Heart left ventricle (tissue), 16 donors: ENCODE data around the gene AMACR. TPM values are rescaled to one million over a fixed set of nuclear protein-coding genes. Genes with fewer than 3 reads are reported as not detected.

Experiments used
- ATAC-seq, 4 donors: fragments of 200-7000 bp; cut with Tn5 transposase; one replicate each; pipeline ENCODE4 v1.9.1; 2020 to 2022; ENCODE audit warnings: moderate library complexity in 4 of 4, mild to moderate bottlenecking in 3 of 4, moderate number of reproducible peaks in 1 of 4
- DNase-seq, 5 donors: peaks; one replicate each; pipeline ENCODE4 v3.0.0-alpha.2; 2020
- H3K27ac ChIP-seq, 12 donors: fragments of 200-600 bp; sonication (generic) in 4 of 12; one replicate each; pipeline versions ENCODE4 v1.5.0 to v1.8.0; 2016 to 2022; ENCODE audit warnings: mild to moderate bottlenecking in 2 of 12
- H3K27me3 ChIP-seq, 9 donors: fragments of 200-600 bp; sonication (generic) in 2 of 9; one replicate each; pipeline versions ENCODE4 v1.5.1 to v1.8.0; 2016 to 2022; ENCODE audit warnings: mild to moderate bottlenecking in 3 of 9
- H3K36me3 ChIP-seq, 9 donors: fragments of 200-600 bp; sonication (generic) in 2 of 9; one replicate each; pipeline versions ENCODE4 v1.5.0 to v1.8.0; 2018 to 2022; ENCODE audit warnings: mild to moderate bottlenecking in 2 of 9
- H3K4me1 ChIP-seq, 12 donors: fragments of 200-600 bp; sonication (generic) in 4 of 12; one replicate each; pipeline versions ENCODE4 v1.5.0 to v1.8.0; 2016 to 2022; ENCODE audit warnings: mild to moderate bottlenecking in 3 of 12
- H3K4me3 ChIP-seq, 12 donors: fragments of 200-600 bp; sonication (generic) in 4 of 12; one replicate each; pipeline versions ENCODE4 v1.5.0 to v1.8.0; 2017 to 2022; ENCODE audit warnings: mild to moderate bottlenecking in 9 of 12, moderate library complexity in 4 of 12
- H3K9me3 ChIP-seq, 12 donors: fragments of 200-600 bp; sonication (generic) in 4 of 12; one replicate each; pipeline versions ENCODE4 v1.5.0 to v1.8.0; 2016 to 2022; ENCODE audit warnings: mild to moderate bottlenecking in 1 of 12
- POLR2A ChIP-seq, 2 donors: fragments of 450-650 bp; IDR thresholded peaks; one replicate each; pipeline ENCODE4 v1.6.1; 2017; ENCODE audit warnings: antibody characterized with exemption in 2 of 2, mild to moderate bottlenecking in 2 of 2, moderate library complexity in 2 of 2
- WGBS, 4 donors: extraction: QIAGEN DNeasy Blood & Tissue Kit in 2 of 4; methylation state at CpG; one replicate each; pipeline versions ENCODE4 v1.1.5 to v1.1.7; 2013 to 2018; 5-methylcytosine and 5-hydroxymethylcytosine counted together
- intact Hi-C, 10 donors: fragments of 100-400 bp; cut with DNase I; formaldehyde crosslinking; loops; one replicate each; pipeline versions ENCODE4 v1.11.1 to v1.14.2; 2022
- polyA plus RNA-seq, 2 donors: library from polyadenylated mRNA; stranded (reverse); fragments of 200-250 nt; gene quantifications; one replicate each; pipeline ENCODE4 v1.2.3, GENCODE V29; 2013
- total RNA-seq, 9 donors: library from RNA; depleted of rRNA in 2 of 9; stranded (reverse); fragments of >200 nt in 2 of 9; fragmentation: NEBNext Ultra II Directional in 3 of 9; extraction: Animal tissue kit (Norgen Biotek cat#: 25700) in 3 of 9; gene quantifications; one replicate each; pipeline versions ENCODE4 v1.1.0 to v1.2.4, GENCODE V29; 2016 to 2023
- TF ChIP-seq, protein P1 (sequence below), 12 donors: fragments of 200-600 bp; sonication (generic) in 4 of 12; IDR thresholded peaks; one replicate each; pipeline versions ENCODE4 v1.5.0 to v1.8.0; 2018 to 2022; ENCODE audit warnings: antibody characterized with exemption in 12 of 12, mild to moderate bottlenecking in 5 of 12
- donor health status: ischemic (EF 13 %, LVEDD 7.1; RV severe dilation, severe dysfunction).
- donor health status: healthy with polysubstance abuse.
- donor health status: DM: no; HTN: yes; CAD: no.
- donor health status: DM: no; HTN: no; CAD: no.
- donor health status: ischemic (EF 25% LVEDD 6.9; RV normal size, moderate dysfunction).
- donor health status: ischemic (EF 25% LVEDD 5.7; RV mildly dilated, moderate dysfunction).
- donor health status: healthy.
- donor health status: DM: yes; HTN: yes; CAD: no.
- donor health status: ischemic (EF 35%, LVEDD 5.7; RV mildly dilated, moderate dysfunction).
- donor health status: nonischemic (EF 11% LVEDD 7.7; RV severe dilation, severe dysfunction).
- donor health status: DM: yes; HTN: yes; CAD: no.
- donor health status: PGD.
- donor health status: ischemic (EF 29% LVEDD 5.4; RV normal size, mild dysfunction).
- donor health status: nonischemic (EF 23%, LVEDD 6.1; RV moderate dilation, normal function).

The AMACR gene
- total and polyA plus RNA-seq, 11 donors, result 2.6 to 17.5 (median 6.6) TPM

DNA sequence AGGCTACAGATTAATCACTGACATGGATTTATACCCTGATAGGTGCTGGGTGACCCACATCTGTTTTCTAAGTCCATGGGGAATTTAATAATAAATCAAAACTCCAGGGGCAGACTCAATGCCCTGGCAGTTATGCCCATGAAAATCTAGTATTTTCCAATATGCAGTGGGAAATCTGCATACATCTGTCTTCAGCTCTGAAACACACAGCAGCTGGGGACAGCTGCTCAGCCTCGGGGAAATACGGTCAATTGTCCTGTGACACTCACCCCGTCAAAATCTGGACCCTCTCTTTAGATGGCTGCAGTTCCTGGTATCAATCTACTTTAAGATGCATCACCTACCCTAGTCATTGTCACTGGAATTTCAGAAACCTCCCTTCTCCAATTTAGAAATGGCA, 47.8 kb upstream of the AMACR start:
- Histone ChIP-seq H3K9me3 (no peaks in the 10 kb centered on the region), H3K27ac (no peak overlapping the region), H3K27me3 (no peaks in the 10 kb centered on the region), H3K4me1 (peaks cover 0 to 26% (median 6%) of the 10 kb centered on the region in 12 donors), H3K4me3 (no peak overlapping the region), H3K36me3 (no peaks in the 10 kb centered on the region)
- intact Hi-C loops, result no loop called here
- WGBS, 4 donors, result 74 to 91% (median 80%) methylated on average over 3 of the region's 3 CpGs
- ATAC-seq, result no peak
- TF ChIP-seq, protein P1, sequence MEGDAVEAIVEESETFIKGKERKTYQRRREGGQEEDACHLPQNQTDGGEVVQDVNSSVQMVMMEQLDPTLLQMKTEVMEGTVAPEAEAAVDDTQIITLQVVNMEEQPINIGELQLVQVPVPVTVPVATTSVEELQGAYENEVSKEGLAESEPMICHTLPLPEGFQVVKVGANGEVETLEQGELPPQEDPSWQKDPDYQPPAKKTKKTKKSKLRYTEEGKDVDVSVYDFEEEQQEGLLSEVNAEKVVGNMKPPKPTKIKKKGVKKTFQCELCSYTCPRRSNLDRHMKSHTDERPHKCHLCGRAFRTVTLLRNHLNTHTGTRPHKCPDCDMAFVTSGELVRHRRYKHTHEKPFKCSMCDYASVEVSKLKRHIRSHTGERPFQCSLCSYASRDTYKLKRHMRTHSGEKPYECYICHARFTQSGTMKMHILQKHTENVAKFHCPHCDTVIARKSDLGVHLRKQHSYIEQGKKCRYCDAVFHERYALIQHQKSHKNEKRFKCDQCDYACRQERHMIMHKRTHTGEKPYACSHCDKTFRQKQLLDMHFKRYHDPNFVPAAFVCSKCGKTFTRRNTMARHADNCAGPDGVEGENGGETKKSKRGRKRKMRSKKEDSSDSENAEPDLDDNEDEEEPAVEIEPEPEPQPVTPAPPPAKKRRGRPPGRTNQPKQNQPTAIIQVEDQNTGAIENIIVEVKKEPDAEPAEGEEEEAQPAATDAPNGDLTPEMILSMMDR (IDR thresholded peaks at IDR 0.05), result no peak
- TF ChIP-seq POLR2A (IDR thresholded peaks at IDR 0.05), result no peak
- no peak for DNase-seq

DNA sequence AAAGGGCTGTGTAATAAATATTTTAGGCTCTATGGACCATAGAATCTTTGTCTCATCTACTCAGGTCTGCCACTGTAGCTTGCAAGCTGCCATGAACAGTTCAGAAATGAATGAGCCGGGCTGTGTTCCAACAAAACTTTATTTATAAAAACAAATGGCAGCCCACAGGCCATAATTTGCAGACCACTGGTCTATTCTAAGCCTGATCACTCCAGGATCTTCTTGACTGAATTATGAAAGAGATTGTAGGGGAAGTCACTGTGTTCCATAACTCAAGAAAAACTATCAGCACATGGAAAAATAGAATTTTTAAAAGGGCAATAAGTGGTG, 46.5 kb upstream of the AMACR start:
- WGBS, 4 donors, result 88 to 100% (median 93%) methylated on average over 1 of the region's 1 CpG
- peaks cover 0 to 26% (median 6%) of the 10 kb centered on the region in 12 donors for H3K4me1 ChIP-seq
- peaks cover 0 to 6% (median 0%) of the 10 kb centered on the region in 9 donors for H3K36me3 ChIP-seq
- no peak for TF ChIP-seq POLR2A (IDR thresholded peaks at IDR 0.05)
- TF ChIP-seq, protein P1 (IDR thresholded peaks at IDR 0.05), result no peak
- intact Hi-C loops, result no loop called here
- no peak for DNase-seq
- H3K9me3 ChIP-seq, result no peaks in the 10 kb centered on the region
- peak overlapping the region in 5 of 12 donors; percentile 18 to 57 (median 44) for H3K27ac ChIP-seq
- H3K4me3 ChIP-seq, result no peak overlapping the region
- H3K27me3 ChIP-seq, result no peaks in the 10 kb centered on the region
- ATAC-seq, result no peak

DNA sequence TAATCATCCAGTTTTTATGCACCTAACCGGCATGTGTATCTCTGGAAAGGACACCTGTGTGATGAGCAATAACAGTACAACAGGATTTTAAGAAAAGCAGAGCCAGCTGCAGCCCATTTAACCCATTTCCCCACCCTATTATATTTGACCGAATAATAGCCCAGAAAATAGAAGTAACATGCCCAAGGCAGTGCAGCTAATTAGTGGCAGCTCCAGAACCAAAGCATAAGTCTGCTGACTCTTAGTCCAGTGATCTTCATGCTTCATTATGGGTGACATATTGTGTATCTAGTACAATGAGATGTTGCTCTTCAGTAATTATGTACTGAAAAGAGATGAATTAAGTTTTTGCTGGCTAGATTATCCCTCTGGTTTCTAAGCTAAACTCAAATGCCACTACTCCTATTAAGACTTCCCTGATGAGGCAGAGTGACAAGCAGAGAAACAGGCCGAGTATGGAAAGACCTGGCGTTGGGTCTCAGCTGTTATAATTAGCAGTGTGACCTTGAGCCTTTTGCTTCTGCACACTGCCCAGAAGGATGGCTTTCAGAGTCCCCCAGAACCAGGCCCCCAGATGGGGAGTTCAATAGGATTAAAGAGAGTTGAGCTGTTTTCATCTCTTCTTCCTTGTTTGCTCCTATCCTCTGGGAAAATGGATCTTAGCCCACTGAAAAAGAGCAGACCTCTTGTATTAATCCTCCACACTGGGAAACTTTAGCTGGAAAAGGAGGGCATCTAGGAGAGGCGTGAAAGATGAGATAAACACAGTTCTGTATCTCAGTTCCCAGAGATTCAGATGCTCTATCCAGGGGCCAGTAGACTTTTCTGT, 45.9 kb upstream of the AMACR start:
- ATAC-seq (peak; percentile 83 to 90 (median 86)), DNase-seq (peak in 1 of 5 donors; percentile 36)
- Histone ChIP-seq H3K9me3 (no peaks in the 10 kb centered on the region), H3K27ac (peak overlapping the region in 7 of 12 donors; percentile 18 to 57 (median 44)), H3K4me1 (peaks cover 0 to 26% (median 6%) of the 10 kb centered on the region in 12 donors), H3K4me3 (no peak overlapping the region), H3K27me3 (no peaks in the 10 kb centered on the region), H3K36me3 (peaks cover 0 to 6% (median 0%) of the 10 kb centered on the region in 9 donors)
- intact Hi-C loops, result no loop called here
- WGBS, 4 donors, result 66 to 75% (median 71%) methylated on average over 5 of the region's 5 CpGs
- TF ChIP-seq, protein P1 (IDR thresholded peaks at IDR 0.05), result no peak
- TF ChIP-seq POLR2A (IDR thresholded peaks at IDR 0.05), result no peak

DNA sequence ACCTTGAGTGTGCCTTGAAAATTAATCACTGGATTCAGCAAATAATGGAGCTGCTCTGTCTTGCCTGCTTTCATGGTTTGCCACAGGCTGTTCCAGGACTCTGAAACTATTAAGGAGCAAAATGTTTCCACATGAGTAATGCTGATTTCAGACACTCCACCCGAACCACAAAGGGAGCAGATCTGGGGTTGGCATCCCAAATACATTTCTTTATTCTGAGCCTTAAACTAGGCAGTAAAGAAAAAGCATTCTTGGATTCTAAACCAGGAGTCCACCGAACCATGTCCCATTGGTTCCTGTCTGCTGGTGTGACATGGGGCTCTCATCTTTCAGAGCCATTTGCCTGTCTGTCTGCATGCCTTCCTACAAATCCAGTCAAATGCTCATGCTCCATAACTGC, 45.3 kb upstream of the AMACR start:
- 15 to 83% (median 78%) methylated on average over 2 of the region's 2 CpGs for WGBS, 4 donors
- Histone ChIP-seq H3K4me1 (peaks cover 0 to 26% (median 6%) of the 10 kb centered on the region in 12 donors), H3K27ac (peak overlapping the region in 6 of 12 donors; percentile 18 to 57 (median 48)), H3K36me3 (peaks cover 0 to 6% (median 0%) of the 10 kb centered on the region in 9 donors), H3K4me3 (no peak overlapping the region), H3K9me3 (no peaks in the 10 kb centered on the region), H3K27me3 (no peaks in the 10 kb centered on the region)
- no peak for DNase-seq
- TF ChIP-seq, protein P1 (IDR thresholded peaks at IDR 0.05), result no peak
- TF ChIP-seq POLR2A (IDR thresholded peaks at IDR 0.05), result no peak
- intact Hi-C loops, result no loop called here
- ATAC-seq, result peak; percentile 33 to 64 (median 50)
